Activated CD4-positive, CD25-positive, alpha-beta regulatory T cell treated with anti-CD3 and anti-CD28 coated beads, Interleukin-2, amount 50 U/mL, for 16 hours (primary cell): Measurements from ENCODE around the gene RERE.

Experiments
- DNase-seq: peaks from one replicate; pipeline ENCODE4 v3.0.0-alpha.2; 2020; ENCODE audit warnings: low read depth, low spot score

RERE gene

DNA sequence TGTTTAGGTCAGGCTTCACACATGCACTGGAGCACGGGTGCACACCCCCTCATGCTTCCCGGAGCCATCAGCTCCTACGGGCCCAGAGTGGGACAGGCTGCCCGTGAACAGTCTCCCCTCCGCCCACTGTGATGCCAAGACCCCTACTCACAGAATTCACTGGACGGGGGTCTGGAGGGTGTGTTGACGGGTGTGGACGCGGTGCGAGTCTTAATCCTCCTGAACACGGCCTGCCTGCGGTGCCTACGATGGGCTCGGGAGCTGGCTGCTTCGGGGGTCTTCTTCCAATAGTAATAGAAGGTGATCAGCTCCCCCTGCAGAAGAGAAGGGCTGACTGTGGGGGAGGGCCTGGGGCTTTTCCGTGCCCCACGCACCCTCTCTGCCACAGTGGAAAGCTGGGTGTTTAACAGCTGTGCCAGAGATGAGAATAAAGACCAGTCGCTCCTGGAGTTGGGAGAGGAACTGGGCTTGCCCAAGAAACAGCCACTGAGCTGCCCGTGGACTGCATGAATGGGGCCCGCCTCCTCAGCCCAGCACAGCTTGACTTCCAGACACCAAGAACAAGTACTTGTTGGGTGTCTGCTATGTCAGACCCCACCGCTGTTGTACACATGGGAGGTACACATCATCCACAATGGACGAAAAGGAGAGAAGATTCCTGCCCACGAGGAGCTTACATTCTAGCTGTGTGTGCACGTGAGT, 451.6 kb downstream of the RERE start:
- DNase-seq: no peak

- no peak for DNase-seq
These were observed 452.7 kb downstream of the RERE start for GRCh38 chr1:8364528-8365442.

DNA sequence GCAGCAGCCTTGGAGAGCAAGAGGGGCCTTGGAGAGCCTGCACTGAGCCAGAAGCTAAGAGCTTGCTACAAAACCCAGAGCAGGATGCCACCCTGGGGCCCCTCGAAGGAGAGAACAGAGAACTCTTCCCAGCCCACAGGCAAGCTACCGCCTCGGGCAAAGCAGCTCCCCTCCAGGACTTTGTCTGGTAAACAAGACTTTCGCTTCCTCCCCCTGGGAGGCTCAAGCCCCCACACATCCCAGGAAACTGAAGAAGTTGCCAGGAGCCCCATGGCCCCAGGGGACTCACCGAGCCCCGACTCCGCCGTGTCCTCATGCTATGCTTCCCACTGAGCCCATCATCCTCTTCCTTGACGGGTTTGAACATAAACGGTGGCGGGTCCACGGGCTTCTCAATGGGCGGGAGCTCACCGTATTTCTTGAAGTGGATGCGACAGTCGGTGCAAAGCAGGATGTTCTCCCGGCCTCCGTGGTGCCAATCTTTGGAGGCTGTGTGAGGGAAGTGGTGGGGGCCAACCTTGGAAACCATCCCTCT, 453.6 kb downstream of the RERE start:
- DNase-seq: no peak

DNA sequence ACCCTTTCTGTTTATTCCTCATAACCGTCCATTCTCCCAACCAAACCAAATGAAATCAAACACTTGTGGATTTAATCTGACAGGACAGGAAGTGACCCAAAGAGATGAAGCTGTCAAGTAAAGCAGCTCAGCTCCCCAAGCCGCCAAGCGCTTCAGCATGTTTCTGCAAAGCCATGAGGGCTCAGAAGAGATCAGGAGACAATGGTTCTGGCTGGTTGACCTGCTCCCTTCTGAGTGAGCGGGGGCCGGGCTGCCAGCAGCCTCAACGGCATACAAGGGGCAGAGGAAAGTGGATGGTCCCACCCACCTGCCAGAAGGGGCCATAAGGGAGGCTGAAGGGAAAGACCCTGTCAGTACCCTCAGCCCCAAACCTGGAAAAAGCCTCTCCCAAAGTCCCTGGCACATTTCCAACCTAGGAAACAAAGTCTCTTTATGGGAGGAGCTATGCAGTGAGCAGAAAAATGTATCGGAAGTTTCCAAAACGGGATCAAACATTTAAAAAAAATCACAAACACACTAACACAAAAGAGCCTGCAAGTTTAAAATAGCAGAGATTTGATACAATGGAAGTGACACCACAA, 454.2 kb downstream of the RERE start:
- no peak for DNase-seq

- DNase-seq: no peak
These were observed 454.7 kb downstream of the RERE start for GRCh38 chr1:8362701-8363101.

GRCh38 chr1:8361198-8361849, 456.1 kb downstream of the RERE start:
- no peak for DNase-seq

DNA sequence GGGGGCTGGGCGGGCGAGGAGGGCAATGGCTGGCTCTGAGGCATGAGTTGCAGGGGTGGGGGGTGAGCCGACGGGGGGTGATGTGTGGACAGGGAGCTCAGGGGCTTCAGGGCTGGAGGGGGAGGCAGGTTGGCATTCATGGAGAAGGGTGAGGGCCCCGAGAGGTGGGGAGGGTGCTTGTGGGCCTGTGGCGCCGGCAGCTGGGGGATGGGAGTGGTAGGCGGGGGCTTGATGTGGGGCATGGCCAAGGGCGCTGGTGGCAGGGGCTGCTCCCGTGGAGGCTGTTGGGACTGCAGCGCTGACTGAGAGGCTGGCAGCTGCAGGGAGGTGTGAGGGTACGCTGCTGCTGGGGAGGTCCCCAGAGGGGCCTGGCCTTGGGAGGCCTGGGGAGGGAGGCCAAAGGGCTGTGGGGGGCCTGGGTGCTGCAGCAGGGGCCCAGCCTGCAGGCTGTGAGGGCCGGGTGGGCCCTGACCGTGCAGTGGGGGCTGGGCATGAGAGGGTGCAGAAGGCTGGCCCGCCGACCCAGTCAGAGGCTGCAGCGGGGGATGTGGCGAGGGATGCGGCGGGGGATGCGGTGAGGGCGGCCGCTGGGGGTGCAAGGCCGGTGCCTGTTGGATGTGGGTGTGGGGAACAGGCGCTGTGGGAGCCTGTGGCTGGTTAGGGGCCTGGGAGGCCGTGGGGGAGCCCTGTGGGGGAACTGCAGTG, 456.8 kb downstream of the RERE start:
- DNase-seq: no peak

GRCh38 chr1:8359617-8360481, 457.6 kb downstream of the RERE start:
- DNase-seq: no peak

GRCh38 chr1:8358897-8359616, 458.4 kb downstream of the RERE start:
- no peak for DNase-seq

DNA sequence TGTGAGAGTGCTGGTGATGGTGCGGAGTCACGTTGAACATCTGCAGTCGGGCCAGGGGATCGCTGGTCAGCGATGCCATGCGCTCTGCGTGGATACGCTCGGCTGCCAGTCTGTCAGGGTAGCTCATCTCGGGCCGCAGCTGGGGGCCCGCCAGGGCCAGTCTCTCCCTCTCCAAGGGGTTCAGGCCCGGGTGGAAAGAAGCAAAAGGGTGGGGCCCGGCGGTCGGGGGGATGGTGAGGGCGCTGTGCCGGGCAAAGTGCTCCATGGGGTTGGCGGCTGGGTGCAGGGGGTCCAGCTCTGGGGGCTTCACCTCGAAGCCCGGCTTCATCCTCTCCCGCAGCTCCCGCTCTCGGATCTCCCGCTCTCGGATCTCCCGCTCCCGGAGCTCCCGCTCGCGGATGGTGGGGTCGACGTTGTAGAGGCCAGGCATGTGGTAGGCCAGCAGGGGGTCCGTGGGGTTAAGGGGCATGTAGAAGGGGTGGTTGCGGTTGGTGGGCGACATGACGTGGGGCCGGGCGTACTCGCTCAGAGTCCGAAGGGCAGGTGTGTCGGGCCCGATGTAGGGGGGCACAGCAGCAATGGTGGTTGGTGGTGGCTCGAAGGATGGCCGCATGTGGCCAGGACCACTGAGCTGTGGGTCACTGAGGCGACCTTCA, 459.1 kb downstream of the RERE start:
- no peak for DNase-seq

GRCh38 chr1:8357329-8358101, 459.9 kb downstream of the RERE start:
- DNase-seq: no peak

- DNase-seq: no peak
These were observed 460.9 kb downstream of the RERE start for GRCh38 chr1:8356256-8357209.

DNA sequence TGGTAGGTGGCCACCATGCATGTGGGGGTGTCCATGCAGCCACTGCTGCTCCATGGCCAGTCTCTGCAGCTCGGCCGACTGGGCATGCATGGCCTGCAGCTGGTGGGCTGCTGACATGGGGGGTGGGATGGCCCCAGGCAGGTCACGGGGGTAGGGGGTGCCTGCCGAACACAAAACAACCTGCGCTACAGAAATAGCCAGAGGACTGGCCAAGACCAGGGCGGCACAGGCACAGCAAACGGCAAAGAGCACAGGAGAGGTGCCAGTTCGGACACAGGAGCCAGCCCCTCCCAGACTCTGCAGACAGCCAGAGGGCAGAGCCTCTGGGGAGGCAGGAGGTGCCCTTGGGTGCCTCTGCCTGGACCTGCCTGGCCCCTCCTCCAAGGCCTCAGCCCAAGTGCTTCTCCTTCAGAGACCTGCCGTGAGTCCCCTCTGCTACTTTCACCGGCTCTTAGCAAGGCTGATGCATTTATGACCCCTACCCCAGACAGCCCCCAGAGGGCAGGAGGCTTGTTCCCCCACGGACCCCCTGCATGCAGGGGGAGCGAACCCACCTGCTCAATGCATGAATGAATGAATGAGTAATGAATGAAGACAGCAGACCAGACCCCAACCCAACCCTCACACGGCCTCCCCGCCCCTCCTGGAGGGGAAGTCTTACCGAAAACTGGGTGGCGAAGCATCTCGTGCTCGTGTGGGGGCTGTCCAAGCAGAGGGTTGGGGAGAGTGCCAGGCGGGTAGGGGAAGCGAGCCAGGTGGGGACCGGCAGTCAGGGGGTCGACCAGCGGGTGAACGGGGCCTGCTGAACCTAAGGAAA, 461.8 kb downstream of the RERE start:
- no peak for DNase-seq

DNA sequence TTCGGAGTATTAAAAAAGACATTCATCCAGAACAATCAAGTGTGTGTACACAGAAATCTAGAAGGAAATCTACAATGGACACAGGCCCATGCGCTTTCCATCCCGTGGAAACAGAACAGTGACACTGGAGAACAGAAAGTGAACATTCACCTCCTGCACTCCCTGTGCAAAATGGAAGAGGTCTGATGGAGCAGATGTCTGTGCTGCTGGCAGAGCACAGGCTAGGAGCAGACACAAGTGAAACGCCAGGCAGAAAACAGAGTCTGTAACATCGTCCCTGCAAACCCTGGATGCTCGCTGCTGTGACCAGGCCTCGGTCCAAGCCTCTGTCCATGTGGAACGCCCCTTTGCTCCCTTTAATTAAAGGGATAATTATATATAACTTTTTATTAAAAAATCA, 463.4 kb downstream of the RERE start:
- DNase-seq: no peak

- no peak for DNase-seq
These were observed 464.3 kb downstream of the RERE start for GRCh38 chr1:8352886-8353785.
